IMR-90 (cell line): ENCODE results near the gene LRFN2. TPM values are rescaled to one million over a fixed set of nuclear protein-coding genes. Genes with fewer than 3 reads are reported as not detected.

Source experiments
- ATAC-seq: fragments of 200-7000 bp; cut with Tn5 transposase; 2 replicates; pipeline ENCODE4 v1.9.1; 2020; ENCODE audit warnings: low read depth, mild to moderate bottlenecking, moderate library complexity
- BruUV-seq: library from RNA; stranded (reverse); fragments of 400-500 nt; replicated peaks from 2 replicates; lab custom pipeline; 2021; lab: Mats Ljungman, UMichigan
- CTCF ChIA-PET: fragments of 300-600 bp; formaldehyde crosslinking; extraction: SDS; loops from one replicate; lab custom pipeline; 2021; ENCODE audit warnings: antibody characterized with exemption; lab: Yijun Ruan, JAX
- POLR2A ChIA-PET: fragments of 300-600 bp; sonication (Branson Sonifier 250); formaldehyde crosslinking; loops from one replicate; lab custom pipeline; 2022; ENCODE audit warnings: antibody characterized with exemption; ENCODE audit not compliant: unreplicated experiment; lab: Charles Lee
- DNase-seq: peaks from one replicate; pipeline ENCODE4 v3.0.0; 2013
- H2AFZ ChIP-seq: replicated peaks from 2 replicates; pipeline ENCODE3; 2013; ENCODE audit warnings: low read length, mild to moderate bottlenecking; ENCODE audit not compliant: poor library complexity
- H2AK5ac ChIP-seq: 2 replicates; pipeline ENCODE4 v1.6.1; 2013; ENCODE audit warnings: low read depth, low read length, inconsistent platforms
- H2AK9ac ChIP-seq: replicated peaks from 2 replicates; pipeline ENCODE3; 2013; ENCODE audit warnings: mild to moderate bottlenecking, low read depth, low read length, moderate library complexity; ENCODE audit not compliant: poor library complexity
- H2BK120ac ChIP-seq: 2 replicates; pipeline ENCODE4 v1.6.1; 2013; ENCODE audit warnings: low read depth, low read length, inconsistent platforms
- H2BK15ac ChIP-seq: 3 replicates; pipeline ENCODE4 v1.6.1; 2013; ENCODE audit warnings: low read depth, low read length, inconsistent platforms
- H2BK20ac ChIP-seq: 2 replicates; pipeline ENCODE4 v1.6.1; 2013; ENCODE audit warnings: low read depth, mild to moderate bottlenecking, inconsistent platforms, low read length, moderate library complexity
- H2BK5ac ChIP-seq: 2 replicates; pipeline ENCODE4 v1.6.1; 2013; ENCODE audit warnings: mild to moderate bottlenecking, low read depth, low read length, inconsistent platforms; ENCODE audit not compliant: poor library complexity, severe bottlenecking
- H3K14ac ChIP-seq: replicated peaks from 2 replicates; pipeline ENCODE4 v1.6.1; 2013; ENCODE audit warnings: low read depth, low read length, inconsistent platforms
- H3K18ac ChIP-seq: 2 replicates; pipeline ENCODE4 v1.6.1; 2013; ENCODE audit warnings: low read depth, low read length, control low read depth
- H3K23ac ChIP-seq: 2 replicates; pipeline ENCODE4 v1.6.1; 2013; ENCODE audit warnings: low read depth, low read length, inconsistent platforms
- H3K27ac ChIP-seq: 2 replicates; pipeline ENCODE4 v1.5.1; 2013; ENCODE audit warnings: mild to moderate bottlenecking, control low read depth, low read length; ENCODE audit not compliant: insufficient read depth
- H3K27me3 ChIP-seq: 2 replicates; pipeline ENCODE4 v1.6.1; 2013; ENCODE audit warnings: low read length; ENCODE audit not compliant: control insufficient read depth, insufficient read depth
- H3K36me3 ChIP-seq: 2 replicates; pipeline ENCODE4 v1.6.1; 2013; ENCODE audit warnings: low read length, mixed read lengths; ENCODE audit not compliant: control insufficient read depth, insufficient read depth
- H3K4ac ChIP-seq: 2 replicates; pipeline ENCODE4 v1.6.1; 2013; ENCODE audit warnings: low read depth, low read length, inconsistent platforms
- H3K4me1 ChIP-seq: 2 replicates; pipeline ENCODE4 v1.6.1; 2013; ENCODE audit warnings: low read length, mixed read lengths; ENCODE audit not compliant: control insufficient read depth, insufficient read depth
- H3K4me2 ChIP-seq: 2 replicates; pipeline ENCODE4 v1.6.1; 2013; ENCODE audit warnings: low read depth, mild to moderate bottlenecking, control low read depth, low read length, moderate library complexity
- H3K4me3 ChIP-seq: 2 replicates; pipeline ENCODE4 v1.5.1; 2013; ENCODE audit warnings: low read depth, mild to moderate bottlenecking, control low read depth, low read length, moderate library complexity; ENCODE audit not compliant: insufficient read depth
- H3K56ac ChIP-seq: 2 replicates; pipeline ENCODE4 v1.6.1; 2013; ENCODE audit warnings: low read length, inconsistent platforms; ENCODE audit not compliant: insufficient read depth; ENCODE audit errors: extremely low read depth
- H3K79me1 ChIP-seq, 2 experiments: 2 replicates each; pipeline ENCODE4 v1.6.1; 2013; ENCODE audit warnings: low read length in 2 of 2, inconsistent platforms in 1 of 2, low read depth in 1 of 2
- H3K9ac ChIP-seq: 2 replicates; pipeline ENCODE4 v1.6.1; 2013; ENCODE audit warnings: low read depth, low read length, control low read depth
- H3K9me1 ChIP-seq: 2 replicates; pipeline ENCODE4 v1.6.1; 2013; ENCODE audit warnings: low read length, inconsistent platforms; ENCODE audit not compliant: insufficient read depth
- H3K9me3 ChIP-seq: 2 replicates; pipeline ENCODE4 v1.6.1; 2013; ENCODE audit warnings: low read length; ENCODE audit not compliant: control insufficient read depth, insufficient read depth
- H4K20me1 ChIP-seq: 2 replicates; pipeline ENCODE4 v1.6.1; 2013; ENCODE audit warnings: low read length, inconsistent platforms; ENCODE audit not compliant: insufficient read depth
- H4K5ac ChIP-seq: 2 replicates; pipeline ENCODE4 v1.6.1; 2013; ENCODE audit warnings: mild to moderate bottlenecking, low read depth, low read length, control low read depth
- H4K8ac ChIP-seq, 2 experiments: 2 replicates each; pipeline ENCODE4 v1.6.1; 2013; ENCODE audit warnings: low read depth in 2 of 2, low read length in 2 of 2, control low read depth in 1 of 2, inconsistent platforms in 1 of 2
- H4K91ac ChIP-seq: 2 replicates; pipeline ENCODE4 v1.6.1; 2013; ENCODE audit warnings: low read depth, low read length, inconsistent platforms; ENCODE audit not compliant: insufficient read depth
- BHLHE40 ChIP-seq: fragments of 150-350 bp; IDR thresholded peaks from 2 replicates; pipeline ENCODE4 v1.6.1; 2016; ENCODE audit warnings: mild to moderate bottlenecking, low read depth, low read length
- CHD1 ChIP-seq: IDR thresholded peaks from 2 replicates; pipeline ENCODE4 v1.6.1; 2012; ENCODE audit warnings: low read depth, low read length, improper control_type of control experiment
- FOS ChIP-seq: fragments of 150-350 bp; IDR thresholded peaks from 2 replicates; pipeline ENCODE4 v1.6.1; 2016; ENCODE audit warnings: low read depth, low read length
- MAZ ChIP-seq: IDR thresholded peaks from 2 replicates; pipeline ENCODE4 v1.6.1; 2012; ENCODE audit warnings: low read depth, mild to moderate bottlenecking, low read length, improper control_type of control experiment, moderate library complexity, borderline replicate concordance
- MXI1 ChIP-seq: IDR thresholded peaks from 2 replicates; pipeline ENCODE4 v1.6.1; 2012; ENCODE audit warnings: low read depth, mild to moderate bottlenecking, low read length, moderate library complexity, borderline replicate concordance
- NFE2L2 ChIP-seq: fragments of 150-350 bp; IDR thresholded peaks from 2 replicates; pipeline ENCODE4 v1.6.1; 2016; ENCODE audit warnings: low read depth, mild to moderate bottlenecking, low read length
- POLR2A ChIP-seq: IDR thresholded peaks from 2 replicates; pipeline ENCODE4 v1.6.1; 2012; ENCODE audit warnings: mild to moderate bottlenecking, low read depth, low read length
- RCOR1 ChIP-seq: IDR thresholded peaks from 2 replicates; pipeline ENCODE4 v1.6.1; 2012; ENCODE audit warnings: mild to moderate bottlenecking, low read length, improper control_type of control experiment; ENCODE audit not compliant: insufficient replicate concordance
- RFX5 ChIP-seq: IDR thresholded peaks from 2 replicates; pipeline ENCODE4 v1.8.0; 2012; ENCODE audit warnings: low read depth, mild to moderate bottlenecking, low read length, moderate library complexity
- SMC3 ChIP-seq: fragments of 150-350 bp; IDR thresholded peaks from 2 replicates; pipeline ENCODE4 v1.6.1; 2016; ENCODE audit warnings: low read depth, mild to moderate bottlenecking, antibody characterized with exemption, low read length, moderate library complexity
- WGBS, 2 experiments: methylation state at CpG; one replicate each; pipeline versions ENCODE4 v1.1.5 to v1.1.7; 2013; ENCODE audit warnings: missing lambda C conversion rate in 2 of 2; ENCODE audit not compliant: insufficient read length in 1 of 2; ENCODE audit errors: extremely low coverage in 2 of 2; 5-methylcytosine and 5-hydroxymethylcytosine counted together
- dilution Hi-C: fragments of 300-500 bp; cut with HindIII; formaldehyde crosslinking; loops from one replicate; pipeline ENCODE4 v1.14.3; 2018; ENCODE audit warnings: low sequenced_read_pairs; ENCODE audit not compliant: unreplicated experiment
- in situ Hi-C: fragments of 300-500 bp; cut with MboI; formaldehyde crosslinking; loops from 3 replicates; pipeline ENCODE4 v1.14.3; 2019; ENCODE audit warnings: low sequenced_read_pairs, inconsistent platforms, mixed read lengths
- intact Hi-C: fragments of 100-400 bp; cut with micrococcal nuclease; formaldehyde crosslinking; loops from 2 replicates; pipeline ENCODE4 v1.10.0; 2022
- polyA plus RNA-seq, 3 experiments: library from polyadenylated mRNA; depleted of rRNA; stranded (reverse); fragments of >200 nt; gene quantifications; 2 replicates each; pipeline ENCODE4 v1.2.3, GENCODE V29; 2012; ENCODE audit warnings: low replicate concordance in 1 of 3
- total RNA-seq: library from RNA; depleted of rRNA; stranded (reverse); fragments of >200 nt; gene quantifications from 2 replicates; pipeline ENCODE4 v1.2.3, GENCODE V29; 2012

The LRFN2 gene
- total and polyA plus RNA-seq, 2 of the 4 experiments (the other 2 are of a cell fraction) = not detected

- Histone ChIP-seq H2AK9ac (no peak overlapping the region), H2AK5ac (no peak overlapping the region), H2BK120ac (no peak overlapping the region), H2BK20ac (no peak overlapping the region), H2AFZ (no peak overlapping the region), H3K23ac (no peak overlapping the region), H3K36me3 (no peaks in the 10 kb centered on the region), H4K5ac (no peak overlapping the region), H3K79me1 (no peaks in the 10 kb centered on the region), H3K18ac (no peak overlapping the region), H3K4me2 (no peak overlapping the region), H3K27me3 (no peaks in the 10 kb centered on the region), H4K8ac (no peak overlapping the region), H3K4ac (no peak overlapping the region), H3K4me1 (no peaks in the 10 kb centered on the region), H2BK5ac (no peak overlapping the region), H4K91ac (no peak overlapping the region), H3K4me3 (no peak overlapping the region), H3K9ac (no peak overlapping the region), H3K56ac (no peak overlapping the region), H3K14ac (no peak overlapping the region), H2BK15ac (no peak overlapping the region), H3K27ac (no peak overlapping the region), H4K20me1 (no peaks in the 10 kb centered on the region), H3K9me1 (no peaks in the 10 kb centered on the region), H3K9me3 (no peaks in the 10 kb centered on the region)
- CTCF ChIA-PET = no interaction called here
- intact Hi-C loops = loop anchor here (5.0 kb wide), 1 partner anchor 1570 kb away; no protein-coding TSS in a partner anchor
- BruUV-seq = no TSS peak
- ATAC-seq (no peak), DNase-seq (no peak)
- dilution Hi-C loops = no loop called here
- TF ChIP-seq SMC3 (no peak), MAZ (no peak), FOS (no peak), NFE2L2 (no peak), RFX5 (no peak), RCOR1 (no peak), POLR2A (no peak), BHLHE40 (no peak), MXI1 (no peak), CHD1 (no peak)
- in situ Hi-C loops = no loop called here
- WGBS, 2 experiments = no CpG with 5 or more reads among the region's 4 CpGs
- POLR2A ChIA-PET = no interaction called here
Measured at GRCh38 chr6:40387127-40387870, 199.9 kb downstream of the LRFN2 start.
